Fibroblast of lung (primary cell): ENCODE results near the gene SLC17A6.

ENCODE experiments used
- EZH2 ChIP-seq: IDR thresholded peaks from 2 replicates; pipeline ENCODE4 v1.5.1; 2012; ENCODE audit warnings: low read length, control low read depth, mild to moderate bottlenecking; ENCODE audit errors: missing control alignments
- TF ChIP-seq, protein P1 (sequence below), 2 donors: IDR thresholded peaks in 1 of 2; conservative IDR thresholded peaks in 1 of 2; 1 replicate in 1 of 2; 2 replicates in 1 of 2; pipeline ENCODE4 v1.5.1; 2011 to 2012; ENCODE audit warnings: low read length in 2 of 2, control low read depth in 1 of 2, inconsistent platforms in 1 of 2, low read depth in 1 of 2, mild to moderate bottlenecking in 1 of 2

DNA sequence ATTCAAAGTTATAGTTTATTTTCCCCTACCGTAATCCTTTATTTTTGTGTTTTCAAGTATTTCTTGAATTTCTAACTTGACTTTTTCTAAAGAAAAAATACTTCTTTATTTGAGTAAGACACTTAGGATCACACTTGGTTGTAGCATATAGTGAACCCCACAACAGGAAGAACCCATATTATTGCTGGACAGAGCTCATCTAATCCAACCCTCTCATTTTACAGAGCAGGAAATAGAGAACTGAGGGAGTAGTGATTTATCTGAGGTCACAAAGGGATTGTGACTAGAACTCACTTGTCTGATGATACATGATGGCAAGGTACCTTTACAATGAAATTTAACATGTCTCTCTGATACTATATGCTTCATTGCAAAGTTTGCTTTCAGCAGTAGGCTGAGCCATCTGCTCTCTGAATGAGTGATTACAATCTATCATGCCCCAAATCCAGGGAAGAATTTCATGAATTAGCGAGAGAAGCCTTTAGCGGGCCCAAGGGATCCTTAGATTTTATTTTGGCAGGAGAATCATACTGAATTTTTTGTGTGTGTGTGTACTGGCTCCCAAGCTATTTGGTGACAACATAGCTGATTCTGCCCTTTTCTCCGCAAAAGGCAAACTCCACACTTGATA lies 9.8 kb downstream of the SLC17A6 start:
- TF ChIP-seq, protein P1, sequence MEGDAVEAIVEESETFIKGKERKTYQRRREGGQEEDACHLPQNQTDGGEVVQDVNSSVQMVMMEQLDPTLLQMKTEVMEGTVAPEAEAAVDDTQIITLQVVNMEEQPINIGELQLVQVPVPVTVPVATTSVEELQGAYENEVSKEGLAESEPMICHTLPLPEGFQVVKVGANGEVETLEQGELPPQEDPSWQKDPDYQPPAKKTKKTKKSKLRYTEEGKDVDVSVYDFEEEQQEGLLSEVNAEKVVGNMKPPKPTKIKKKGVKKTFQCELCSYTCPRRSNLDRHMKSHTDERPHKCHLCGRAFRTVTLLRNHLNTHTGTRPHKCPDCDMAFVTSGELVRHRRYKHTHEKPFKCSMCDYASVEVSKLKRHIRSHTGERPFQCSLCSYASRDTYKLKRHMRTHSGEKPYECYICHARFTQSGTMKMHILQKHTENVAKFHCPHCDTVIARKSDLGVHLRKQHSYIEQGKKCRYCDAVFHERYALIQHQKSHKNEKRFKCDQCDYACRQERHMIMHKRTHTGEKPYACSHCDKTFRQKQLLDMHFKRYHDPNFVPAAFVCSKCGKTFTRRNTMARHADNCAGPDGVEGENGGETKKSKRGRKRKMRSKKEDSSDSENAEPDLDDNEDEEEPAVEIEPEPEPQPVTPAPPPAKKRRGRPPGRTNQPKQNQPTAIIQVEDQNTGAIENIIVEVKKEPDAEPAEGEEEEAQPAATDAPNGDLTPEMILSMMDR (conservative IDR thresholded peaks at IDR 0.05 in 1 of 2, IDR thresholded peaks at IDR 0.05 in 1 of 2; ENCODE audit: low read depth in 1 of 2, low read length in 2 of 2), result no peak
- TF ChIP-seq EZH2, result no peak
